A673 (cell line): ENCODE measurements around the gene CHAT. TPM values are rescaled to one million over a fixed set of nuclear protein-coding genes. Genes with fewer than 3 reads are reported as not detected.

ENCODE experiments used
- BruUV-seq: library from RNA; stranded (reverse); fragments of 400-500 nt; replicated peaks from 2 replicates; lab custom pipeline; 2021; lab: Mats Ljungman, UMichigan
- CTCF ChIA-PET: fragments of 300-600 bp; sonication (Branson Sonifier 250); formaldehyde crosslinking; loops from one replicate; lab custom pipeline; 2022; ENCODE audit warnings: antibody characterized with exemption; lab: Charles Lee
- POLR2A ChIA-PET: fragments of 300-600 bp; sonication (Branson Sonifier 250); formaldehyde crosslinking; loops from one replicate; lab custom pipeline; 2022; ENCODE audit warnings: antibody characterized with exemption; ENCODE audit not compliant: low non-redundant PET; lab: Charles Lee
- DNase-seq: peaks from one replicate; pipeline ENCODE4 v3.0.0-alpha.2; 2015; ENCODE audit warnings: low spot score
- H3K27ac ChIP-seq: fragments of 200-600 bp; sonication (generic); 2 replicates; pipeline ENCODE4 v1.5.1; 2016; ENCODE audit warnings: mixed run types, low read depth, mild to moderate bottlenecking, mixed read lengths, antibody characterized with exemption, low read length; ENCODE audit not compliant: poor library complexity, severe bottlenecking
- H3K27me3 ChIP-seq: fragments of 200-600 bp; sonication (generic); replicated peaks from 2 replicates; pipeline ENCODE4 v1.6.1; 2017; ENCODE audit warnings: mixed run types, low read depth, mild to moderate bottlenecking, mixed read lengths, antibody characterized with exemption, low read length; ENCODE audit not compliant: insufficient read depth, poor library complexity
- H3K36me3 ChIP-seq: fragments of 200-600 bp; sonication (generic); 2 replicates; pipeline ENCODE4 v1.6.1; 2016; ENCODE audit warnings: mixed run types, mild to moderate bottlenecking, mixed read lengths, antibody characterized with exemption, low read length; ENCODE audit not compliant: insufficient read depth, poor library complexity, severe bottlenecking
- H3K4me1 ChIP-seq: fragments of 200-600 bp; sonication (generic); 2 replicates; pipeline ENCODE4 v1.6.1; 2017; ENCODE audit warnings: mixed run types, mild to moderate bottlenecking, mixed read lengths, antibody characterized with exemption, low read length; ENCODE audit not compliant: insufficient read depth, poor library complexity, severe bottlenecking
- H3K4me3 ChIP-seq: fragments of 200-600 bp; sonication (generic); 2 replicates; pipeline ENCODE4 v1.5.1; 2016; ENCODE audit warnings: low read depth, mixed run types, mild to moderate bottlenecking, mixed read lengths, low read length; ENCODE audit not compliant: poor library complexity, severe bottlenecking
- H3K9me3 ChIP-seq: fragments of 200-600 bp; sonication (generic); 2 replicates; pipeline ENCODE4 v1.6.1; 2016; ENCODE audit warnings: mixed run types, low read depth, mild to moderate bottlenecking, mixed read lengths, antibody characterized with exemption, low read length; ENCODE audit not compliant: poor library complexity, severe bottlenecking
- EZH2 ChIP-seq: fragments of 200-600 bp; sonication (generic); IDR thresholded peaks from 2 replicates; pipeline ENCODE4 v1.6.1; 2017; ENCODE audit warnings: borderline replicate concordance, low read depth, mild to moderate bottlenecking, mixed read lengths, antibody characterized with exemption, low read length; ENCODE audit not compliant: poor library complexity, severe bottlenecking
- intact Hi-C: fragments of 100-400 bp; cut with micrococcal nuclease; formaldehyde crosslinking; loops from one replicate; pipeline ENCODE4 v1.10.0; 2022; ENCODE audit not compliant: unreplicated experiment
- total RNA-seq: library from RNA; stranded (reverse); gene quantifications from 2 replicates; pipeline ENCODE4 v1.2.3, GENCODE V29; 2021
- TF ChIP-seq, protein P1 (sequence below): fragments of 300-800, 200-600 bp; sonication (generic); conservative IDR thresholded peaks from 2 replicates; pipeline ENCODE4 v1.5.1; 2017; ENCODE audit warnings: low read depth, mild to moderate bottlenecking, antibody characterized with exemption, low read length, moderate library complexity, mixed read lengths

The CHAT gene
- total RNA-seq, 1 experiment from 2014 or later, result 0.56 TPM

GRCh38 chr10:49651917-49652316 lies 38.1 kb downstream of the CHAT start:
- TF ChIP-seq, protein P1, sequence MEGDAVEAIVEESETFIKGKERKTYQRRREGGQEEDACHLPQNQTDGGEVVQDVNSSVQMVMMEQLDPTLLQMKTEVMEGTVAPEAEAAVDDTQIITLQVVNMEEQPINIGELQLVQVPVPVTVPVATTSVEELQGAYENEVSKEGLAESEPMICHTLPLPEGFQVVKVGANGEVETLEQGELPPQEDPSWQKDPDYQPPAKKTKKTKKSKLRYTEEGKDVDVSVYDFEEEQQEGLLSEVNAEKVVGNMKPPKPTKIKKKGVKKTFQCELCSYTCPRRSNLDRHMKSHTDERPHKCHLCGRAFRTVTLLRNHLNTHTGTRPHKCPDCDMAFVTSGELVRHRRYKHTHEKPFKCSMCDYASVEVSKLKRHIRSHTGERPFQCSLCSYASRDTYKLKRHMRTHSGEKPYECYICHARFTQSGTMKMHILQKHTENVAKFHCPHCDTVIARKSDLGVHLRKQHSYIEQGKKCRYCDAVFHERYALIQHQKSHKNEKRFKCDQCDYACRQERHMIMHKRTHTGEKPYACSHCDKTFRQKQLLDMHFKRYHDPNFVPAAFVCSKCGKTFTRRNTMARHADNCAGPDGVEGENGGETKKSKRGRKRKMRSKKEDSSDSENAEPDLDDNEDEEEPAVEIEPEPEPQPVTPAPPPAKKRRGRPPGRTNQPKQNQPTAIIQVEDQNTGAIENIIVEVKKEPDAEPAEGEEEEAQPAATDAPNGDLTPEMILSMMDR, result no peak
- TF ChIP-seq EZH2, result no peak
- ChIA-PET CTCF (no interaction called here), POLR2A (no interaction called here)
- no peak for DNase-seq
- Histone ChIP-seq H3K9me3 (no peaks in the 10 kb centered on the region), H3K27ac (no peak overlapping the region), H3K4me3 (no peak overlapping the region), H3K27me3 (no peaks in the 10 kb centered on the region), H3K36me3 (no peaks in the 10 kb centered on the region), H3K4me1 (peaks cover 18% of the 10 kb centered on the region)
- intact Hi-C loops, result no loop called here
- no TSS peak for BruUV-seq

- Histone ChIP-seq H3K4me3 (no peak overlapping the region), H3K9me3 (no peaks in the 10 kb centered on the region), H3K36me3 (no peaks in the 10 kb centered on the region), H3K4me1 (peaks cover 15% of the 10 kb centered on the region), H3K27me3 (no peaks in the 10 kb centered on the region), H3K27ac (no peak overlapping the region)
- TF ChIP-seq, protein P1, result no peak
- TF ChIP-seq EZH2, result no peak
- no peak for DNase-seq
- intact Hi-C loops, result no loop called here
- ChIA-PET CTCF (no interaction called here), POLR2A (no interaction called here)
- no TSS peak for BruUV-seq
These were observed 38.8 kb downstream of the CHAT start for GRCh38 chr10:49652421-49653272.

DNA sequence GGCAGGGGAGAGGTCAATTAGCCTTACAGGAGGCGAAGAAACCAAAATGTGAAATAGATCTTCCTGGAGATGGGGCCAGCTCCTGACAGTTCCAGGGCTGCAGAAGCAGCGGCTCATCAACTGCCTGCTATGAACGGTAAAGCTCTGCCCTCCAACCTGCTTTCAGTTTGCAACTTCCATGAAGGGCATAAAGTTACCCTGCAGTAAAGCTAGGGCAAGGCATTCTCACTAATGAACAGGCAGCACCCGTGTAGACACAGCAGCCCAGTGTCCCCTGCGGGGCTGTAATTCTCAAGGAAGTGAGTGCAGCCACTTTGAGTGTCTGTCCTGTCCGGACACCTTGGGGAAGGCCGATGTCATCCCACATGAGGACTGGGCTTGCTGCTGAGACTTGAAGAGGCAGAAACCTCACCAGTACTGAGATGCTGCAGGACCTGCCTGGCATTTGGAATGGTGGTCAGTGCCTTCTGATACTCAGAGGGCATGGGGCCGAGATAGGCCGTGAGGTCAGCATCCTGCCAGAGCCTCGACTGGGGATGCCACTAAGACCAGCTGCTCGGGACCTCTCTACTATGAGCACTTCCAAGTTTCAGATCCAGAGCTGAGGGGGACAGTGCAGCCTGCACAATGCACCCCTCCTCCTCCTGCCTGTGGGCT lies 39.6 kb downstream of the CHAT start:
- DNase-seq, result no peak
- ChIA-PET POLR2A (no interaction called here), CTCF (no interaction called here)
- no TSS peak for BruUV-seq
- no peaks in the 10 kb centered on the region for H3K9me3 ChIP-seq
- H3K4me1 ChIP-seq, result peaks cover 8% of the 10 kb centered on the region
- no peak for TF ChIP-seq EZH2
- TF ChIP-seq, protein P1, result no peak
- H3K36me3 ChIP-seq, result no peaks in the 10 kb centered on the region
- no peak overlapping the region for H3K4me3 ChIP-seq
- no peaks in the 10 kb centered on the region for H3K27me3 ChIP-seq
- intact Hi-C loops, result no loop called here
- no peak overlapping the region for H3K27ac ChIP-seq
